GM10847 (cell line): ENCODE data around the gene CASK.

Experiments used
- POLR2A ChIP-seq: IDR thresholded peaks from 2 replicates; pipeline ENCODE4 v1.6.1; 2011; ENCODE audit not compliant: insufficient read length; ENCODE audit errors: extremely low read depth

CASK gene

GRCh38 chrX:41881166-41881565 is 42.2 kb downstream of the CASK start:
- TF ChIP-seq POLR2A, result no peak

GRCh38 chrX:41877167-41877566 is 46.2 kb downstream of the CASK start:
- no peak for TF ChIP-seq POLR2A

- no peak for TF ChIP-seq POLR2A
These were observed 48.2 kb downstream of the CASK start for GRCh38 chrX:41875142-41875541.

GRCh38 chrX:41870719-41871151 is 52.6 kb downstream of the CASK start:
- TF ChIP-seq POLR2A, result no peak

- no peak for TF ChIP-seq POLR2A
These were observed 54.9 kb downstream of the CASK start for GRCh38 chrX:41868392-41868977.

GRCh38 chrX:41863343-41864203 is 59.8 kb downstream of the CASK start:
- no peak for TF ChIP-seq POLR2A

GRCh38 chrX:41862562-41863184 is 60.7 kb downstream of the CASK start:
- TF ChIP-seq POLR2A, result no peak

- TF ChIP-seq POLR2A, result no peak
These were observed 65.1 kb downstream of the CASK start for GRCh38 chrX:41858161-41858775.

- TF ChIP-seq POLR2A, result no peak
These were observed 65.7 kb downstream of the CASK start for GRCh38 chrX:41857670-41858069.

GRCh38 chrX:41846714-41847113 is 76.6 kb downstream of the CASK start:
- no peak for TF ChIP-seq POLR2A

GRCh38 chrX:41837270-41837944 is 85.9 kb downstream of the CASK start:
- no peak for TF ChIP-seq POLR2A

GRCh38 chrX:41828826-41829225 is 94.5 kb downstream of the CASK start:
- TF ChIP-seq POLR2A, result no peak

GRCh38 chrX:41827886-41828285 is 95.5 kb downstream of the CASK start:
- no peak for TF ChIP-seq POLR2A

GRCh38 chrX:41825796-41826195 is 97.6 kb downstream of the CASK start:
- TF ChIP-seq POLR2A, result no peak

GRCh38 chrX:41824551-41824950 is 98.8 kb downstream of the CASK start:
- TF ChIP-seq POLR2A, result no peak

- no peak for TF ChIP-seq POLR2A
These were observed 100.0 kb downstream of the CASK start for GRCh38 chrX:41823402-41823801.

- no peak for TF ChIP-seq POLR2A
These were observed 100.5 kb downstream of the CASK start for GRCh38 chrX:41822892-41823291.
